HCEC 1CT (cell line): ENCODE measurements around the gene SMIM35.
"Not testable (repeated sequence)": the region's sequence is repeated elsewhere in the genome, so short reads cannot be mapped to it uniquely, and the experiment has no call there.

Source experiments
- DNase-seq: peaks from one replicate; pipeline ENCODE4 v3.0.0-alpha.2; 2017

SMIM35 gene

DNA sequence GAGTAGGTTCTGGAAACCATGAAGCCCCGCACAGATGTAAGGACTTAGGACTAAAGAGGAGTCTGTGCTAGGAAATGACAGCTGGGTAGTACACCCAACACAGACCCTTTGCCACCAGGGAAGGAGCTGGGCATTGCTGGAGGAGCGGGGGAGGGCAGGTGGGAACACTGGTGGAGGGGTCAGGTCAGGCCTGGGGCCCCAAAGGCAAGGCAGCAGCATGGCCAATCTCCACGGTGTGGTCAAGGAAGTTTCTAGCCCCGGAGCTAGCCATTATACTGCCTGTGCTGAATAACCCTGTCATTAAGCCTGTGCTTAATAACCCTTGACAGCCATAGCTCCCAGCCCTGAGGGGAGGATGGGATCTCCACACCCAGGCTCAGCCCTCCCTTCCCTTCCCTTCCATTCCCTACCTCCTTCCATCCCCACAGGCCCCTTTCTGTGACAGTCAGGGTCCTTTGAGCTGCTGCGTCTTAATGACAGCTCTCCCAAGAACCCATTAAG is 7.8 kb downstream of the SMIM35 start:
- DNase-seq: no peak

GRCh38 chr11:118076754-118077281 is 9.9 kb downstream of the SMIM35 start, which contains the start of gene TMPRSS4:
TMPRSS4 (plus strand) TSS chr11:118077078; CDS start chr11:118077303, 225 bp downstream.
- DNase-seq: no peak

- DNase-seq: no peak
Measured at GRCh38 chr11:118074785-118075184, 12.0 kb downstream of the SMIM35 start.

DNA sequence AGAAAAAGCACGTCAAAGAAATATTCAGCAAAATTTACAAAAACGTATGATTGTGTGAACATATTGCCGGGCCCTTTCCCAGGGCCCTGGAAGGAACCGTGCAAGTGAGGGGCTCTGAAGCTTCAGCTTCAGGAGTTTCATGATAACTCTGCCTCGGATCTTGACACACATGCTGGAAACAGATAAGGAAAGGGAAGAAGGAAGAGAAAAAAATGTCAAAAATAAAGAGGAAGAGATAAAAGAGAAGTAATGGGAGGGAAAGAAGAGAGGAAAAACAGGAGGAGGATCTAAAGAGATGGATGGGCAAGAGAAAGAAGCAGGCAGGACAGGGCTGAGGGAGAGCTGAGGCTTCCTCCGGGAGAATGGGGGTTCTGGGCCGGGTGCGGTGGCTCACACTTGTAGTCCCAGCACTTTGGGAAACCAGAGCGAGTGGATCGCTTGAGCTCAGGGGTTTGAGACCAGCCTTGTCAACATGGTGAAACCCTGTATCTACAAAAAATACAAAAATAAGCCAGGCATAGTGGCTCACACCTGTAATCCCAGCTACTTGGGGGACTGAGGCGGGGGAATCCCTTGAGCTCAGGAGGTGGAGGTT is 12.6 kb downstream of the SMIM35 start:
- DNase-seq: no peak

- DNase-seq: no peak
Measured at GRCh38 chr11:118073554-118073953, 13.2 kb downstream of the SMIM35 start.

DNA sequence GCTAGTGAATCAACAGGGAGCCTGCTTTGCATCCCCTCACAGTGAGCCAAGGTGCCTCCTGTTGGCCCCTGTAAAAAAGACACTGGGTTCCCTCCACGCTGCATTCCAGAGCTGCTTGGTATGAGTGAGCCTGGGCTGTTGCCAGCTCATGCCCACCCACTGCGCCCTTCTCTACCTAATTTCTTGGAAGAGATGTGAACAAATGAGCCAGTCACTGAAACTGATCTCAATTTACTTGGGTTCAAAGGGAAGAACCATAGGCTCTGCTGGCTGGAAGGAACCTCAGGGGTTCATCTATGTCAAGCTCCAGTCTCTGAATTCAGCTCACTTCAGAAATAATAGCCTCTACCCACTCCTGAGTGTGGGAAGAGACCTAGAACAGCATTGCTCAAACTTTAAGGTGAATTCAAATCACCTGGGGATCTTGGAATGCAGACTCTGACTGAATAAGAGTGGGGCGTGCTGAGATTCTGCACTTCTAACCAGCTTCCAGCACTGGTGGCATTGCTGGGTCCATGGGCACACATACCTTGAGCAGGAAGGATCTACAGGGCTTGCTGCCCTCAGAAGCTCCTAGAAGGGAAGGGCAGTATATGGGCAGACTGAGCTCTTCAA is 15.2 kb downstream of the SMIM35 start:
- DNase-seq: no peak

DNA sequence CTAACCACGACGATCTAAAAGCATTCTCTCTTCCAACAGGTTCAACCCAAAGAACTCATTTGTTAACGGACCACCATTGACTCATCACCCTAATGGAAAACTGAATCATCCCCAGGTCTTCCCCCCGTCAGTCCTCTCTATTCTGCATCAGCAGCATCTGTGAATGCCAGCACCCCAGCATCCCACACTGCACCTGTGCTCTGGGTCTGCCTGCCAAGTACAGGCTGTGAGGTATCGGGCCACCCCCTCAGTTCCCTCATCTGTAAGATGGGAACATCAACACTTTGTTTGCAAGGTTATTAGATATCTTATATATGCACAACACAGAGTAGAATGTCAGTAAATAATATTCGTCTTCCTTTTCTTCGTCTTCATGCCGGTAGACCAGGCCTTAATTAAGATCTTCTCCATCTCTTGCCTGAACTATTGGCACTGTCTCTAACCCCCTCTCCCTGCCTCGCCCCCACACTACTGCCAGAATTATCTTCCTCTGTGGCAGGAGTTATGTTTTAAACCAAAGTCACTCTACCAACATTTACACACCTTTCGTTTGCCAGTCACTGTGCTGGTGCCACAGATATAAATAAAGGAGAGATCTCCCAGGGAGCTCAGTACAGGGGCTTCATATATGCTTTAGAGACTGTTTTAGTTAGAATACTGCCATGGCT is 17.7 kb downstream of the SMIM35 start:
- DNase-seq: no peak

- DNase-seq: no peak
Measured at GRCh38 chr11:118068206-118068944, 18.4 kb downstream of the SMIM35 start.

DNA sequence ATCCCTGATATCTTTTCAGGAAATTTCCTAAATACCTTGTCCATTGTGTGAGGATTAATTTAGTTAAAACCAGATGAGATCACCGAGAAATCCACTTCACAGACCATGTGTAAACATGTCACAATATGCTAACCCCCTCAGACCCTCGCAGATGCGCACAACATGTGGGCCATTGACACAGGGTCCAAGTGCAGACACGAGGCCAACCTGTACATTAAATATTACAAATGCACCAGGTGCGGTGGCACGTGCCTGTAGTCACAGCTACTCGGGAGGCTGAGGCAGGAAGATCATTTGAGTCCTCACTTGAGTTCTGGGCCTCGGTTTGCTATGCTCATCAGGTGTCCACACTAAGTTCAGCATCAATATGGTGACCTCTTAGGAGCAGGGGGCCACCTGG is 19.8 kb downstream of the SMIM35 start:
- no peak for DNase-seq

- no peak for DNase-seq
Measured at GRCh38 chr11:118065384-118065783, 21.4 kb downstream of the SMIM35 start.

DNA sequence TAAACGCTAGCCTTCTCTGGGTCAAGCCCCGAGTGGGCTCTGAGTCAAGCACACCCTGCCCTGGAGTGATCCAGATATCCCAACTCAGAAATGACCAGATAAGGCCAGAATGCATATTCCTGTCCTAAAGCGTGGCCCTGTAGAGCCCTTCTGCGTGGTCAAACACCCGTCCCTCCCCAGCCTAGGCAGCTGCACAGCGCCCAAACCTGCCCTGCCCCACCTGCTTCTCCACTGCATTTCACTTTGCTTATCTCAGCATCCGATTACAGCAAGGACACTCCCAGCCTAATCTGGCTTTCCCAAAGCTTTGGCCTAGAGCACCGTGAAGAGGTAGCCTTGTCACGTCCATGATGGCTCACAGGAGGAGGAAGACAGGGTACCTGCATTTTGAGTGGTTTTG is 21.8 kb downstream of the SMIM35 start:
- no peak for DNase-seq

- DNase-seq: not testable (repeated sequence)
Measured at GRCh38 chr11:118062631-118063030, 24.1 kb downstream of the SMIM35 start.

DNA sequence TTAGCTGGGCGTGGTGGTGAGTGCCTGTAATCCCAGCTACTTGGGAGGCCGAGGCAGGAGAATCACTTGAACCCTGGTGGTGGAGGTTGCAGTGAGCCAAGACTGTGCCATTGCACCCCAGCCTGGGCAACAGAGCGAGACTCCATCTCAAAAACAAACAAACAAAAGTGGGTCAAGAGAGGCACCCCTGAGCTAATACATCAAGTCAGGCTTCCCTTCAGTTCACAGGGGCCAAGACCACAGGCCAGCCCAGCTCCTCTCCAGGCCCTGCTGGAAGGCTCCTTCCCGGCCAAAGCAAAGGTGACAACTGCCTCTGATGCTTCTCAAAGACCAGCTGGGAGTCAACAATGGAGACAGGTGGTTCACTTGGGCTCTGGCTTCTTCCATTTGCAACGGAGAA is 24.6 kb downstream of the SMIM35 start:
- DNase-seq: not testable (repeated sequence)

DNA sequence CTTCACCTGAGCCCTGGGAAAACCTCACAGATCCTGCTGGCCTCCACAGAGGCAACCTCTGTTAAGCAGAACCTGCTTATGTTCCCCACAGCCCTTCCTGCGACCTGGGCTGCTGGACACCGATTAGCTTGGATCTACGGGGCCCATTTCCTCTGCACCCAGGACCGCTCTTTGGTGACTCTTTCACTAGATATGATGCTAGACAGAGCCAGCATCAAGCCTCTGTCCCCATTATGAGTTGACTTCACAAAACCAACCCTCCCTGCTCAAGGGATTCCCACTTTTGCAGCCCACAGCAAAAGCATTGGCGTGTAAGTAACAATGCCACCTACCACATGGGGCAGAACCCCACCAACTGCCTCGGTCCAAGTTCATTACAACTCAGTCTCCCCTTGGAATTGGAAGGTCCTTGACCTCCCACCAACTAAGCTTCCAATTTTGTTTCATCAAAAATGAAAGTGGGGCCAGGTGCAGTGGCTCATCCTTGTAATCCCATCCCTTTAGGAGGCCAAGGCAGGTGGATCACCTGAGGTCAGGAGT is 25.1 kb downstream of the SMIM35 start:
- no peak for DNase-seq

GRCh38 chr11:118060869-118061268 is 25.9 kb downstream of the SMIM35 start:
- DNase-seq: no peak

DNA sequence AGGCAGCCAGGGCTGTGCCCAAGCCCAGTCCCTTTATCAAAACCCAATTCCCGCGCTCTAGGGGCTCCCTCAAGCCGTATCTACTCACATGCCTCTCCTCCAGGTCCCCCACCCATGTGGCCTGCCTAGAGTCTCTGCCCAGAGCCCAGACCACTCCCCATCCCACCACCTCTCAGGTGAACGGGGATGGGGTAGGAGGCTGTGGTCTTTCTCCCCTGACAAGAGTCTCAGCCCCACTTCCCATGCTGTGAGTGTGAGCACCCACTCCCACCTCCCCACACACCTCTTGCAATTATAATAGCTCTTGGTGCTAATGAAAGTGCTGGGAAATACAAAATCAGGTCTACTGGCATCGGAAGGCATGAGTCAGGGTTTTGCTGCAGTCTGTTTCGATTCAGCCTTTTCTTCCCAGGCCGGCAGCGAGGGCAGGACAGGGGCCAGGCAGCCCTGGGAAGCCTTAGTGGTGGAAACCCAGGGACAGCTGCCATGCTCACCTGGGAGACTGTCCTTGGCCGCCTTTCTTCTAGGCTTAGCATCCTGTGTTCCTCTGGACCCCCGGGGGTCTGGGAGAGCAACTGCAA is 26.6 kb downstream of the SMIM35 start:
- DNase-seq: no peak

DNA sequence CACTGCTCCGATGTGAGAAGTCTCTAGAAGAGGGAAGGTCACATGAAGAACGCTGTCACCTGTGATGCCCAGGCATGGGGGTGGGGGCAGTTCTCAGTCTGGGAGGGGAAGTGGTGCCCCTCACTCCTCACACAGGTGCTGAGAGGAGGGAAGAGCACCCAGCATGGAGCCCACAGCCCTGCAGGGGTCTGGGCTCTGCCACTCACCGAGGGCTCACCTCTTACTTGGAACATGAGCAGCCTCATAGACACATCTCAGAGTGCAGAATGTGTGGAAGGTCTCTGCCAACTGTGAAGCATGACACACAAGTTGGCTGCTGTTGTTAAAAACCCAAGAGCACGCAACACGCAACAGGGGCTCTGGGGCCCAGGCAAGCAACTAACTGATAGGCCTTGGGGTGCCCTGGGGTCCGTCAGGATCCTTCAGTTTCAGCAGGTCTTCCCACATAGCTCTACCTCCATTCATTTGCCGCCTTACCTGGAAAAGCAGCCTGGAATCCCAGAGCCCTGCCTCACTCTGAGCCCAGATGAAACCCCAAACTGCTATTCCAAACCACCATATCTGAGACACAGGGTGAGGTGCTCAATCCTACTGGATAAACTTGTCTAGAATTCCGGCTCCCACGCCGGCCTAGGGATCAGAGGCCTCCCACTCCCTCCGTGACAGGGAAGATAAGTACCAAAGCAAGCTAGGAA is 27.4 kb downstream of the SMIM35 start:
- no peak for DNase-seq

- DNase-seq: no peak
Measured at GRCh38 chr11:118058311-118059245, 28.2 kb downstream of the SMIM35 start.

DNA sequence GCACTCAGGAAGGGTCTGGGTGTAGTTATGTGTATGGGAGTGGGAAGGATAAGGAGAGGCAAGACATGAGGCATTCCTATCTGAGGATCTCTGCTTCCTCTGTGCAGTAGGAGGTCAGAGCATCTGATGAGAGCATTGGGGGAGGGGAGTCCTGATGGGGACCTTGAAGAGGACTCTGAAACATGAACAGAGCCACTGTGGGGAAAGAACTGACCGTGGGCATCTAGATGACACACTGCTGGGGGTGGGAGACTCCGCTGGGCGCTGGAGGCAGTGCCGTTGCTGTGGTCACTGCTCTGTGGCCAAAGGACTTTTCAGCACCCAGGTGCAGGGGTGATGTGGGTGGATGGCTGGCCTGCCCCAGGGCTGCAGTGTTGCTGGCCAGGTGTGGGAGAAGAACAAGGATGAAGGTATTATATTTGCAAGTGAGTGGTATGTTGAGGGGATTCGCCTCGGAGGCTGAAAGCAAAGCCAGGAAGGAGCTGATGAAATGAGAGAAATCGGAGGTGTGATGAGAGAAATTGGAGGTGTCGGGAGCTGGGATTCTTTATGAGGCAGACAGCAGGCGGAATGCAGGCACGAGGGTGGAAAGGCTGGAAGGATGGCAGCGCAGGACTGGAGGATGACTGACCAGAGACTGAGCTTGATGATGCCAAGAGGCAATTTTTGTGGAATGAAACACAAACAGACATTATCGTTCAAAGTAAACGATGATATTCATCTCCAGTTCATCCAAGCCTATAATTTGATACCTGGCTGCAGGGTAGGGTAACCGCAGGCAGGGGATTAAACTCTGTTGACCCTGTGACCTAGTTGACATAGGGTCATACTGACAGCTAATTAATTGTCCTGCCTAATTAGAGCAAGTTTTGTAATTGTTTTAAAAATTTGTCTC is 29.3 kb downstream of the SMIM35 start:
- DNase-seq: no peak

DNA sequence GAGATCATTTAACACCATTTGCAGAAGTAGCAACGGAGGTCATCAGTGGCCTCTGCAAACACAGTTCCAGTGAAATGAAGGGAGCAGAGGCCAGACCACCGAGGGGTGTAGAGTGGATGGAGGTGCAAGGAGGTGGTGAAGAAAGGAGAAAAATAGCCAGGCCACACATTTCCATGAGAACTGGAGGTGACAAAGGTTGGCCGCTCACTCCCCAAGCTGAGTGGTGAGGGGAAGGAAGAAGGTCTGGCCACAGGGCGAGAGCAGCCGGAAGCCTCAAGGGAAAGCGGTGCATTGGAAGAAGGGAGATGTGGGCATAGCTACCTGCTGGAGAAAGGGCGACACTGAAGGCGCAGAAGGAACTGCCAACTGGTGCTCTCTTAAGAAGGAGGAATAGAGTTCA is 30.0 kb downstream of the SMIM35 start:
- DNase-seq: no peak
